Stomach (tissue), 4 donors: ENCODE data around the gene CREBBP.

Experiments used
- CTCF ChIP-seq, 7 experiments: fragments of 450-650 bp in 4 of 7; fragments of 200-600 bp in 3 of 7; sonication (generic) in 3 of 7; IDR thresholded peaks; one replicate each; pipeline ENCODE4 v1.5.1; 2016 to 2019; ENCODE audit warnings: antibody characterized with exemption in 7 of 7, control low read depth in 2 of 7, mild to moderate bottlenecking in 1 of 7
- EP300 ChIP-seq: sonication (generic); formaldehyde crosslinking; IDR thresholded peaks from one replicate; pipeline ENCODE4 v1.6.1; 2017; ENCODE audit warnings: antibody characterized with exemption
- POLR2A ChIP-seq, 4 donors: fragments of 450-650 bp; IDR thresholded peaks; one replicate each; pipeline ENCODE4 v1.6.1; 2016; ENCODE audit warnings: antibody characterized with exemption in 4 of 4, control low read depth in 2 of 4, mild to moderate bottlenecking in 1 of 4, moderate library complexity in 1 of 4
- POLR2AphosphoS5 ChIP-seq, 3 donors: sonication (generic); formaldehyde crosslinking; IDR thresholded peaks; one replicate each; pipeline ENCODE4 v1.6.1; 2016; ENCODE audit warnings: antibody characterized with exemption in 3 of 3

GRCh38 chr16:3859889-3860288, 20.6 kb downstream of the CREBBP start:
- TF ChIP-seq CTCF (IDR thresholded peaks at IDR 0.05): no peak
- TF ChIP-seq EP300: no peak
- no peak for TF ChIP-seq POLR2A (IDR thresholded peaks at IDR 0.05)
- TF ChIP-seq POLR2AphosphoS5 (IDR thresholded peaks at IDR 0.05): no peak
